COR-L47 (cell line): ENCODE measurements around the gene HUNK.

Experiments
- DNase-seq: peaks from one replicate; lab custom pipeline; 2025; lab: John Stamatoyannopoulos, UW

The HUNK gene

DNA sequence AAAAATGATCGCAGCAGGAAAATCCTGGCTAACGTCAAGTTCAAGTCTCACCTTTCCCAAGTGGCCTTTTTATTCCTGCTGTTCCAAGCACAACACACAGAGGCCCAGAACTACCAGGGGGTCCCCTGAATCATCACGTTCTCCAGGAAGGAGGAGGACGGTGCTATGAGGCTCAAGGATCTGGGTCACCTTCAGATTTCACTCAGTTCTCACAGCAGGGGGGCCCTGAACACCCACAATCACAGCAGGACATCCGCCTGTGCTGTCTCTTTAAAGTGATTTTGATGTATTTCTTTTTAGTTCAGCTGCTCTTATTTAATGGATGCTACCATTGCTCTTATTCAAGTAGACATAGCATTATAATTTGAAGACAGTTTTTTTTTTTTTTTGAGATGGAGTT is 173.4 kb downstream of the HUNK start:
- no peak for DNase-seq

DNA sequence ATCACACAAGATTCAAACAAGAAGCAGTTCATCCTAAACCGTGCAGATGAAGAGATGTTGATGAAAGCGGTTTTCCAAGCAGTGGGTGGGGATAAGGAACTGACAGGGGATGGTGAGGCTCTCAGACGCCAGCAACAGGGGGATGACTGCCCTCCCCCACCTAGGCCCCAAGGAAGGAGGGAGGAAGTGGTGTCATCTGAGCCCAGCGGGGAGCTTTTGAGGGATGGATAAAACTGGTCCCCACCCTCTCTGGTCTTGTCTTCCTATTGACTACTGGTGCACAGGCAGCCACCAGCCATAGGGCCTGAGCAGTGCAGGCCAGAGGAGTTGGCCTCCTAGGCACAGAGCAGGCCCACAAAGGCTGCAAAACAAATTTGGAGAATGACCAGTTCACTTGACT is 175.5 kb downstream of the HUNK start:
- no peak for DNase-seq
